Activated T-cell treated with anti-CD3 and anti-CD28 coated beads for 48 hours (primary cell): ENCODE data around the gene TRIM21.
"Not testable (repeated sequence)": the region's sequence is repeated elsewhere in the genome, so short reads cannot be mapped to it uniquely, and the experiment has no call there.

ENCODE experiments used
- DNase-seq: peaks from one replicate; pipeline ENCODE4 v3.0.0-alpha.2; 2020; ENCODE audit warnings: low read depth

TRIM21 gene

DNA sequence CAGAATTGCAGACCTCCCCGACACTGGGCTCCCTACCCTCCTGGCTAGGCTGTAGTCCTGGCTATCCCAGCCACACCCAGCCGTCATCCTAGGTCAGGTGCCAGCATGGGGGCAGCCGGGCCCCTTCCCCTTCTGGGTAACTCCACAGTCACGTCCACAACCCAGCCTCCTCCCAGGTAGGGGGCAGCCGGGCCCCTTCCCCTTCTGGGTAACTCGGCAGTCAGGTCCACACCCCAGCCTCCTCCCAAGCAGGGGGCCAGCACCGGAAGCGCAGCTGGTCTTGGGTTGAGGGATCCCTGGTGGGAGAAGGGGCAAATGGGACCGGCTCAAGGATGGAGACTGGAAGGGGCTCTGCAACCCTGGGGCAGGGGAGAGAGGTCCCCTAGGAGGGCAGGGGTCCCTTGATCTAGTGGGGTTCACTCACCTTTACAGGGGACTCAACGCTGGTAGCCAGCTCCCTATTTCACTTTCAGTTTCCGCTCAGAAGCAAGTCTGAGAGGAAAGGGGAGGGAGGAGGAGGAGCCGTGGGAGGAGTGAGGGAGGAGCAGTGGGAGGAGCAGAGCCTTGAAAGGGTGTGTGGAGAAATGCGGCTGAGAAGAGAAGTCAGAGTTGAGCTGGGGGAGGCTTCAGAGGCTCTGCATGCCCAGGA, at the start of gene TRIM21:
Gene TRIM21 (minus strand): TSS at position 494 of the 649 bp plus-strand sequence. CDS start 3,293 bp downstream, outside the sequence.
- DNase-seq = peak; percentile 80

DNA sequence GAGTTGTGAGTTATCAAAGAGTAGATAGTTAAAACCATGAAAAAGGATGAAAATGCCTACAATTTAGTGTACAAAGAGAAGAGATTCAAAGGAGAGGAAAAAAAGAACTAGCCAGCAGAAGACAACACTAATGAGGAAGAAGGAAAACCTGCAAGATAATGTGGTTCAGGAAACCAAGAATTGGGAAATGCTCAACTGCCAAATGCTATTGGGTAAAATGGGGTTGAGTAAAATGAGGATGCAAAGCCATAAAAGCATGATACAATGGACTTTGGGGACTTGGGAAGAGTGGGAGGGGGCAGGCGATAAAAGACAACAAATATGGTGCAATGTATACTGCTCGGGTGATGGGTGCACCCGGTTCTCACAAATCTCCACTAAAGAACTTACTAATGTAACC, 48.0 kb upstream of the TRIM21 start:
- DNase-seq = no peak

DNA sequence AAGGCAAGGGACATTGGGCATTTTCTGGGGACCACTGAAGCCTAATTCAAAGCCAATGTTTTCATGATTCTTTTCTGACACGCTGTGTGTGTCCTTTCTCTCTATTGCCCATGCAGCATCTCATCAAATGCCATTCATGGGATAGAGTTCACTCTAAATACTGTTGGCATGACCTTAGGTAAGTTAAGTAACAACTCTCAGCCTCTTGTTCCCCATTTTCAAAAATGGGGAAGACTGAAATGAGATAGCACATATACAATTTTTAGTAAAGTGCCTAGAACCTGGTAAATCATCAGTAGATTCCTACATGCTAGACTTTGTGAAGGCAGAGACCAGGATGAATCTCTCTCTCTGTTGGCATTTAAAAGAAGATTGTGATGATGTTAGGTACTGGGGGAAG, 42.9 kb upstream of the TRIM21 start:
- DNase-seq = no peak

DNA sequence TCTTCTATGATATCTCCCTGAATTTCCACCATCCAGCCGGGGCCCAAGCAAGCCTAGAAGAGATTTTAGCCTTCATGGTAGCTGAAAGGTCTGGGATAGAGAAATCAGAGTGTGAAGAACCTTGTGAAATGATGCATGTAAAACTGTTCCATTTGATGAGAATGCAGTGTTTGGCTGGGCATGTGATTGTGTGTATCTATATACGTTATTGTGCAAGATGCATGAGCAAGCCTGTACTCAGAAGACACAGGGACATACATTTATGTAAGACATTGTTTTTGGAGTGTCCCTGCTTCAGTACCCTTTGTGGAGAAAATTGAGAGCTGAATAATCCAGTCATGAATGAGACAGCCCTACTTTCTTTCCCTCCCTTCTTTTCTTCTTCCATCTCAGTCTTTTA, 40.4 kb upstream of the TRIM21 start:
- no peak for DNase-seq

DNA sequence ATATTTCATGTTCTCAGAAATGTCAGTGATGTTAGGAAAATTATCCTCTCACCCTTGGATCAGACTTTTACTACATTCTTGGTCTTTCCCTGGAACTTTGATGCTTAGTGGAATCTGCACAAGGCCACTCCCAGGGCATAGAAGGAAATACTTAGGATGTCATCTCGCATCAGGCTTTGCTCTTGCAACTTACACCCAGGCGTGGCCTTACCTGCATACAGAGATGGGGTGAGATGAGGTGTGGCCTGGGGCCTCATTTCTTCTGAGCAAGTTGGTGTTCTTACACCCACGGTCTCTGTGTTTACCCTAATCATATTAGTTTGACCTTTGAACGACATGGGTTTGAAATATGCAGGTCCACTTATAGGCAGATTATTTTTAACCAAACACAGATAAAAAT, 36.5 kb upstream of the TRIM21 start:
- no peak for DNase-seq

DNA sequence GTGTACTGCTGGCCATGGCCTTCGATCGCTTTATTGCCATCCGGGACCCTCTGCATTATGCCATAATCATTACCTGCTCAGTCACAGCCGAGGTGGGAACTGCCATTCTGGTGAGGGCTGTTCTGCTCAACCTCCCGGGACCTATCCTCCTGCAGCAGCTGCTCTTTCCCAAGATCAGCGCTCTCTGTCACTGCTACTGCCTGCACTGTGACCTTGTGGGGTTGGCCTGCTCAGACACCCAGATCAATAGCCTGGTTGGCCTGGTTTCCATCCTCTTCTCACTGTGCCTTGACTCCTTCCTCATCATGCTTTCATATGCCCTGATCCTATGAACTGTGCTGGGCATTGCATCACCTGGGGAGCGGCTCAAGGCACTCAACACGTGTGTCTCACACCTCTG, 24.9 kb upstream of the TRIM21 start:
- DNase-seq = no peak

DNA sequence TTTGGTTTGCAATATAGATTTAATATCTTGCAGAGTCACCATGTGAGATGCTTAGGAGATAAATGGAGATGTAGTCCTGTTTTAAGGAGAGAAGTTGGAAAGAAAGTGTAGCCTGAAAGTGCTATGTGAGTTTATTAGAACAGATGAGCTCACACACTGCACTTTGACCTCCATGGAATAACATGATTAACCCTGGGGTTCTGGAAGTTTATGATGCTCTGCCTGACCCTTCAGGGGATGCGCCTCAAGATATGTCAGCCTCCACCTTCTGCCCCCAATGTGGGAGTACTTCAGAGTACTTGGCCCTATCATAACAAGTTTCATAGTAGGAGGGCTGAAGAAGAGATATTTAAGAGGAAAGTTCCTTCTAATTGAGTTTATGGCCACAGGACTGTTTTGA, 23.3 kb upstream of the TRIM21 start:
- no peak for DNase-seq

DNA sequence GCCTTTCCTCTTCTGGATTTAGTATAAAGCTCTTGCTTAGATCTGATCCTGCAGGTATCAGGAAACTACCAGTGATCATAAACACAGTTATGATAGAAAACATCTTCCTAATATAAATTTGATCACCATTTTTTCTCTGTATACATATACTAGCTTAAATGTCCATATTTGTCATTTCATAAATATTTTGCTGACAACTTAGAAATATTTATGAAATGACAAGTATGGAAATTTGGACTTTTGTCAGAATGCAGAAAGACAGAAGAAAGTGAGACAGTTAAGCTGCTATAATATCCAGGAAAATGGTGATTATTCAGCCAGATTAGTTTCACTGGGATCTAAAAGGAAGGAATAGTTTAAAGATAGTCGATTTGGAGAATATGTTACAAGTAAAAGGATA, 22.8 kb upstream of the TRIM21 start:
- DNase-seq = no peak

DNA sequence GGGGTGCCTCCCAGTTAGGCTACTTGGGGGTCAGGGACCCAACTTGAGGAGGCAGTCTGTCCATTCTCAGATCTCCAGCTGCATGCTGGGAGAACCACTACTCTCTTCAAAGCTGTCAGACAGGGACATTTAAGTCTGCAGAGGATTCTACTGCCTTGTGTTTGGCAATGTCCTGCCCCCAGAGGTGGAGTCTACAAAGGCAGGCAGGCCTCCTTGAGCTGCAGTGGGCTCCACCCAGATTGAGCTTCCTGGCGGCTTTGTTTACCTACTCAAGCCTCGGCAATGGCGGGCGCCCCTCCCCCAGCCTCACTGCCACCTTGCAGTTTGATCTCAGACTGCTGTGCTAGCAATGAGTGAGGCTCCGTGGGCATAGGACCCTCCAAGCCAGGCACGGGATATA, 12.7 kb upstream of the TRIM21 start:
- not testable (repeated sequence) for DNase-seq

DNA sequence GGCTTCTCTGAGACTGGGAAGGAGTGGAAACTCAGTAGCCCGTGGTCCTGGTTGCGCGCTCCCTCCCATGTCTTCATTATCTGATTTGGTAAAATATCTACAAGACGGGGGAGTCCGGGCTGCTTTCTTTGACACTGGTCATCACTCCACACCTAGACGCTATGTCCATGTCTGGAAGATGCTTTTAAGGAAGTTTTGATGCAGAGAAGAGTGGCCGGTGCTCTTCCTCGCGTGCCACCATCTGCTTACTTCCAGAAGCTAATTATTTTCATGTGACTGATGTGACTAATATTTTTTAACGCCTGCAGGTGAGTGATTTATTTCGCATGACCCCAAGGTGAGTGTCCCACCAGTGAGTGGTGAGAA, 339 bp upstream of the TRIM21 start:
- DNase-seq = no peak

DNA sequence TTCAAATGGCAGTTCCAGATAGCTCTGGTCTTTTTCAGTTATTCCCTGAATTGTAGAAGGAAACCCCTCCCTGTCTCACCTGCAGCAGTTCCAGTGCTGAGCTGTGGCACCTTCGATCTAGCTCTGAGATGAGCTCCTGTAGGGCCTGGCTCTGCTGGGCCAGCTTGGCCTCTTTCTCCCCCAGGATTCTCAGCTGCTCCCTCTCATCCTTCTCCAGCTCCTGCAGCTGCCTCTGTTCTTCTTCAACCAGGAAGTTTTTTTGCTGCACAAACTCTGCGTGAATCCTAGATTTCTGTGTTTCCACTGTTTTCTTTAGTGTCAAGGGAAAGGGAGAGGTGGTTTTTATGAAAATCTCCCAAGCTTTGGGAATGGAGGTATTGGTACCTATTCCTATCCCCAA, 5.3 kb downstream of the TRIM21 start:
- no peak for DNase-seq

DNA sequence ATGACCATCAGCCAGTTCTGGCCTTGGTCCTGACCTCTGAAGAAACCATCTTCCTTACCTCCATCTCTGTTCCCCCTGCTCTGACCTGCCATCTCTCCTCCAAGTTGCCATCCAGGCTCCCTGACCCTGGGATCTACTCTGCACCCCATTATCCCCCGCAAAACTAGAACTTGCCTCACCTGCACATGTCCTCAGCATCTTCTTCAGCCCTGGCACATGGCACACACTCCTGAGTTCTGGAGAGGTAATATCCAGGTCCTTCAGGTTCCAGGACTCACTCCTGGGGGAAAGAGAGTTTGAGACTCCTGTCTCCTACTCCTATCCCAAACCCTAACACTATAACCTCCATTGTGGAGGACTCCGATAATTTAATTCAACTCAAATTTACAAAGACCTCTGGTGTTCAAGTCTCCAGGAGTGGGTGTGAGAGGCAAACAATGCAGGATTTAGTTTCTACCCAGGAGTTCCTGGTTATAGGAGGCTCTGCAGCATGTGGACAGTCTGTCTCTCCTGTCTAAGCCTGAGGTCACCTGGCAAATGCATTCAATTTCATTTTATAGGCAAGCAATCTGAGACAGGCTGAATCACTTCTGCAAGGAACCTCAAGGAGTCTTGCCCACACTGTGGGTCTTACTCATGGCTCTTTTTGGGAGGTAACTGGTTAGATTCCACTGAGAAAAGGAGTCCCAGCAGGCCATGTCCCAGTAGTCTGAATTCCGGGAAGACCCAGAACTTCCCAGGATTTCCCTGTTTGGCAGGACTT, 7.3 kb downstream of the TRIM21 start:
- no peak for DNase-seq

DNA sequence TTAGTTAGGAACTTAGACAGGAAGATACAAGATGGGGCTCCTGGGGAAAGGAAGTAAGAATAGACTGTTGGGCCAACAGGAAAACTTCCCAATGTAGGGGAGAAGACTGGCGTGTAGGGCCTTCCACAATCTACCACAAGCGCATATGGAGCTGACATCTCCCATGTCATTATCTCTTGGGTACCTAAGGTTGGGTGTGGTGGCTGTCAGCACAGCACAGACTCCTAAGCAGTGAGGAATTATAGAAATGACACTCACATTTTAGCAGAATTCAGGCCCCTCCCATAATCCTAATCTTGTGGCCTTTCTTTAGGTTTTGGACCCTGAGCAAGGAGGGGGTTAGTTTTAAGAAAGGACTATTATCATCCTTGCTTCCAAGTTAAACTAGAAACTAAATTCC, 11.6 kb downstream of the TRIM21 start:
- no peak for DNase-seq

DNA sequence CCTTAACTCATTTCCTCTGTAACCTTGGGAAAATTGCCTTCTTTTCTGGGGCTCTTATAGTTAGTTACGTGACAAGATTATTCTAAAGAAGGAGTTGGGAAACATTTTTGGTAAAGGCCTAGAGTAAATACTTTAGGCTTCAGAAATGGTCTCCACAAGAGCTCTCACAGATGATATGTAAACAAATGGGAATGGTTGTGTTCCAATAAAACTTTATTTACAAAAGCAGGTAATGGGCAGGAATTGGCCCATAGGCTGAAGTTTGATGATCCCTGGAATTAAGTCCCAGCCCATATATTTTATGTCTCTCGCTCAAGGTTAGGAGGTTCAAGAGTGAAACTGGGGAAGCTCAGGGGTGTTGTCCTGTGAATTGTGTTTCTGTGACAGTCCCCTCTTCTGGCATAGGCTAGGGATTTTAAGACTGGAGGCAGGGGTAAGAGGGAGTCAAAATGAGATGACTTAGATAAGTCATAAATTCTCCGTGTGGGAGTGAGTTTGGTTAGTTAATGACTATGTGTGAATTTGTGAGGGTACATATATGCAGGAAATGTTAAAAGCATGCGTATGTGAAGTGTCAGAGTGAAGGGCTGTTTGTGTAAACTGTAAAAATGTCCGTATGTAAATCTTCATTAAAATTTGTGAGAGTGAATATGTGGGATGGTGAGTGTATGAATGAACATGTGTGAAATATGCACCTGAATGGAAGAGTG, 17.9 kb downstream of the TRIM21 start:
- DNase-seq = no peak

DNA sequence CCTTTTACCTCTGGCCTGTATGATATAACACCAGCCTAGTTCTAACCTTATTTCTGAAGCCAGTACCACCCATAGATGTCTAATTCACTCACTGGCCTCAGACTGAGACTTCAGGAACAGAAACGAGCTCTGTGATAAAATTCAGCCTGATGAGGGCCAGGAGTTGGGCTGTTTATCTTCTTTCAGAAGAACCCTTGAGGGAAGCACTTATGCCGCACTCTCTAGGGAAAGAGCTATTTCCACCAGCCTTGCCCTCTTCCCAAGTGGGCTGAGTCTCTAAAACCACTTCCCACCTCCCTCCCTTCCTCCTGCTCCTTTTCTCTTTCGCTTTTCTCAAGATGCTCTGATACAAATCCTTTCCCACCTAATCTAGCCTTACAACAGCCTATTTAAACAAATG, 23.3 kb downstream of the TRIM21 start:
- DNase-seq = no peak

DNA sequence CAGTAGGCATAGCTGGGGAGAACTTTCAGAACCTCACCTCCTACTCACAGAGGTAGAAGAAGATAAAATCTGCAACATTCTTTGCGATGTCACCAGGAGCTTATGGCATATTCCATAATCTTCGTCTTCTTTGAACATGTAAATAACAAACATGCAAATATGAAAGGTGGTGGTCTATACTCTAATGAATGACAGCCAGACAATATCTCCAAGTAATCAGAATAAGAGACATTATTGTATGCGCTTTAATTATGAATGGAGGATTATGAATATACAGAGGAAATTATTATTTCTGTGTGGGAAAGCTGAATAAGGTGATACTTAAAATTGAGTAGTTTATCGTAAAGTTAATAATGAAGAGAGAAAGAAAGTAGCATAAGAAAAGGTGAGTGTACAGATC, 25.2 kb downstream of the TRIM21 start, which contains the start of gene OR52B4:
Gene OR52B4 (minus strand): TSS at position 101 of the 400 bp plus-strand sequence. CDS start 91 bp downstream, at position 10.
- no peak for DNase-seq

DNA sequence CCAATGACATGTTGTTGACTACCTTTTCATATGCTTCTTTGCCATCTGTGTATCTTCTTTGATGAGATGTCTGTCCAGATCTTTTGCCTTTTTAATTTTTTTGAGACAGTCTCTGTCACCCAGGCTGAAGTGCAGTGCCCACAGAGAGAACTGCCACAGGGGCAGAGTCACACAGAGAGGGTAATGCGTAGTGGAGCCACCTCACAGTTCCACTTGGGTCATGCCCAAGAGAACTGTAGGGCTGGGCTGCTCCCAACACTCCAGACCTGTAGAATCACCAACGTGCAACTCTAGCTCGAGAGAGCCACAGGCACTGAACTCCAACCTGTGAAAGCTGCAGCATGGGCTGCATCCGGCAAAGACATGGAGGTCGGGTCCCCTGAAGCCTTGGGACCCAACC, 45.4 kb downstream of the TRIM21 start:
- not testable (repeated sequence) for DNase-seq

DNA sequence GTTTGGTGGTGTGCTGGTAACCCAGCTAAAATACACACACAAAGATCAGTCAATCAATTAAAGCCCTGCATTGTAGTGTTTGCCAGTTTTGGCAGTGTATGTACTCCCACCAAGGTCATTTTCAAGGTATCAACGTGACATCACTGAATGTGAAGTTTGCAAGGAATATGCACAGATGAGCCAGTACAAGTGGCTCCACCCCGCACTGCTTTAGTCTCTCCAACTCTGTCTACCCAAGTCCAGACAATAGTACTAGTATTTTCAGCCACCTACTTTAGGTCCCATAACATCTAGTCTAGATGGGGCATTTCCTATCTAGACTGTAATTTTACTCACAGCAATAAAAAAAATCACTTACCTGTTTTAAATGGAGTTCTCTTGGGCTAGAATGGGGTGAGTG, 48.1 kb downstream of the TRIM21 start:
- DNase-seq = not testable (repeated sequence)
